KOPT-K1 (cell line): ENCODE measurements around the gene CFAP77.

Source experiments
- H3K27ac ChIP-seq: fragments of 200-600 bp; sonication (generic); 2 replicates; pipeline ENCODE4 v1.5.1; 2016; ENCODE audit warnings: antibody characterized with exemption, mild to moderate bottlenecking, low read depth, low read length; ENCODE audit not compliant: poor library complexity, severe bottlenecking
- H3K36me3 ChIP-seq: fragments of 200-600 bp; sonication (generic); 2 replicates; pipeline ENCODE4 v1.5.1; 2017; ENCODE audit warnings: antibody characterized with exemption, mild to moderate bottlenecking, low read length, moderate library complexity; ENCODE audit not compliant: insufficient read depth
- H3K9me3 ChIP-seq: fragments of 200-600 bp; sonication (generic); 2 replicates; pipeline ENCODE4 v1.5.1; 2017; ENCODE audit warnings: antibody characterized with exemption, low read length, mild to moderate bottlenecking; ENCODE audit not compliant: insufficient read depth, poor library complexity, severe bottlenecking

Gene CFAP77

DNA sequence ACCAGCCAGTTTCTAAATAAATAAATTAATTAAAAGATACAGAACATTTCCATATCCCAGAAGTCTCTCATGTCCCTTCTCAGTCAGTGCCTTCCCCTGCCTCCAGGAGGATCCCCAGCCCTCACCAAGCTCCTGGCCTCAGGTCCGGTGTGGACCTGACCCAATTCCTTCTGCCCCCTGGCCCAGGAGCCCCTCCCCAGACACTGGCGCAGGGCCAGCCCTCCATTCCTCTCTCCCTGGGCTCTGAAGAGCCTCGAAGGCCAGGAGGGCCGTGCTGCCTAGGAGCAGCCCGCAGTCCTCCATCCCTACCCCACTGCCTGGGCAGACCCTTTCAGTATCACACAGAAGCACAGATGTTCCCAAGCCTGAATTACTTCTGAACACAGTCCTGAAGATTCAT is 110.6 kb downstream of the CFAP77 start:
- Histone ChIP-seq H3K36me3 (no peaks in the 10 kb centered on the region), H3K9me3 (no peaks in the 10 kb centered on the region), H3K27ac (no peak overlapping the region)

DNA sequence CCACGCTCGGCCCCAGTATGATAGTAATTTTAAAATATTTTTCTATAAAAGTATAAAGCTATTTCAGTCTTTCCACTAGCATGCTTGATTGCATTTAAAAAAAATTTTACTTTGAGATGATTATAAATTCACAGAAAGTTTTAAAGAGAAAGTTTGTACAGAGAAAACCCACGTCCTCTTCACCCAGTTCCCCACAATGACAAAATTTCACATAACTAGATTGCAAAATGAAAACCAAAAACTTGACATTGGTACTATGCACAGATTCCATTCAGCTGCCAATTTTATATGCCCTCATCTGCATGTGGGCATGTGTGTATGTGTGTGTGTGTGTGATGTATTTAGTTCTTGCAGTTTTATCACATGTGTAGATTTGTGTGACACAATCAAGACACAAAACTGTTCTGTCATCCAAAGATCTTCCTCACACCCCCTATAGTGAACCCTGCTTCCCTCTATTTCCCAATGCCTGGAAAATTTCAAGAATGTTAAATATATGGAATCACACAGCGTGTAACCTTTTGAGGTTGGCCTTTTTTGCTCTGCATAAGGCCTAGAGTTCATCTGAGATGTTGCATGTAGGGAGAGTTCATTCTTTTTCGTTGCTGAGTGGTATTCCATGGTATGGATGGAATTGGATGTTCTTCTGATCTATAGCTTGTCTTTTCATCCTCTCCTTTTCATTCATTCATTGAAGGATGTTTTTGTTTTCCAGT is 115.5 kb downstream of the CFAP77 start:
- Histone ChIP-seq H3K9me3 (no peaks in the 10 kb centered on the region), H3K36me3 (no peaks in the 10 kb centered on the region), H3K27ac (no peak overlapping the region)

DNA sequence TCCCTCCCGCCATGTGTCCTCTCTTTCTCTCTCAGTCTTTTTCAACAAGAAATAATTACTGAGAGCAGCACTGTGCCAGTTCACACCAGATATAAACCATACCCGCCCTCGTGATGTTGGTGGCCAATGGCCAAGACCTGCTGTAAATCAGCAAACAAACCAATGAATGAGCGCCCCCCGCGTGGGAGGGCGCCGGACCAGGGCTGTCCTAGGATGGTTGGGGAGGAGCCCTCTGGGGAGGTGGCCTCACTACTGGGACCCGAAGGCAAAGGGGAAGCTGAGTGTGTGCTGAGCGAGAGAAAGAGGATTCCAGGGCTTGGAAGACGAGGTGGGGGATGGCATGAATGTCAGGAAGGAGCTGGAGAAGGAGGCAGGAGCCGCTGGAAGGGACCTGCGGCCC is 121.2 kb downstream of the CFAP77 start:
- no peak overlapping the region for H3K27ac ChIP-seq
- H3K9me3 ChIP-seq, result peaks cover 6% of the 10 kb centered on the region
- H3K36me3 ChIP-seq, result no peaks in the 10 kb centered on the region

DNA sequence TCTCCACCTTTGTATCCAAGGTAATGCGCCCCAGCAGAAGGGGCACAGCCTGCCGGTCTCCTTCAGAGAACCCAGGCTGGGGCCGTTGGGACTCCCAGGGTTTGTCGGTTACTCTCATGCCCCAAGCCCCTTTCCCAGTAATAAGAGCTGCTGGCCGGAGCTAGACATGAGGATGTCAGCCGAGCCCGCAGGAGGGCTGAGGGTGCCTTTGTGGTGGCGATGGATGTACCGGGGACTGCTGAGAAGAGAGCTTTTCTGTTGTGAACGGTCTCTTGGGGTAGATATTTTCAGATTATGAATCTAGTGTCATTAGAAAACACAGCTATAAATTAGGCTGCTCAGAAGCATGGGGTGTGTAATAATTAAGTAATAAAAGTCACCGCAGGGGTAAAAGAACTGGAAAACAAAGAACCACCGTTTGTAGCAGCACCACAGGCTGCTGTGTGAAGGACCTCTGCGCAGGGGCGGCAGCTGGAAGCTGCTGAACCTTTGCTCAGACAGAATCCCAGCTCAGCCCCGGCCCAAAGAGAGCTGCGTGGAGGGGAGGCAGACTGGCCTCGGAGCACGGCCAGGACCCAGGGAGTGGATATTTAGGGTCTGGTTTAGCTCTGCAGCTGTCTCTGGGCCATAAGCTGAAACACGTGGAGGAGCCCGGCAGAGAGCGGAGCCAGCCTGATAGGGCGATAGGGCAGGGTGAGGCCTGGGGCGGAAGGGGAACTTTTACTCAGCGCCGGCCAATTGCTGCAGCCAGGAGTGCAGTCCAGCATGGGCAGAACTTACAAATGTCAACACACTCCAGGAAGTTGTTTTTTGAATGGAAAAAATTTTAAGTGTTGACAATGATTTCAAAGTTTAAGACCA is 121.9 kb downstream of the CFAP77 start:
- Histone ChIP-seq H3K9me3 (peaks cover 6% of the 10 kb centered on the region), H3K36me3 (no peaks in the 10 kb centered on the region), H3K27ac (no peak overlapping the region)

DNA sequence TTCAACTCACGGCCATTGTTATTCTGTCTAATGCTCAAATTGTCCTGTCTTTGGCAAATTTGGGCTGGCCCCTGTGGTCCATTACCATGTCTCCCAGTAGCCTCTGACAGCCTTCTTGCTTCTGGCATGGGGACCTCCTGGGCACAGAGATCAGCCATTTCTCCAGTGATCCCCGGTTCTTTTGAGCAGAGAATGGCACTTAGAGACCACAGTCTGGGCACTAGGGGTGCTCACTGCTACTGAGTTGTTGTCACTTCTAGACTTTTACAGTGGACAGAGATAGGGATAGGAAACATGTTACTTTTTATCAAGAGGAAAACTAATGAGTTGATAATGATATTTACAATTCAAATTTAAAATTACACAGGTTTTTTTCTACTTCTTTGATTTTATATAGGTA is 124.8 kb downstream of the CFAP77 start:
- Histone ChIP-seq H3K9me3 (peaks cover 6% of the 10 kb centered on the region), H3K36me3 (no peaks in the 10 kb centered on the region), H3K27ac (no peak overlapping the region)

DNA sequence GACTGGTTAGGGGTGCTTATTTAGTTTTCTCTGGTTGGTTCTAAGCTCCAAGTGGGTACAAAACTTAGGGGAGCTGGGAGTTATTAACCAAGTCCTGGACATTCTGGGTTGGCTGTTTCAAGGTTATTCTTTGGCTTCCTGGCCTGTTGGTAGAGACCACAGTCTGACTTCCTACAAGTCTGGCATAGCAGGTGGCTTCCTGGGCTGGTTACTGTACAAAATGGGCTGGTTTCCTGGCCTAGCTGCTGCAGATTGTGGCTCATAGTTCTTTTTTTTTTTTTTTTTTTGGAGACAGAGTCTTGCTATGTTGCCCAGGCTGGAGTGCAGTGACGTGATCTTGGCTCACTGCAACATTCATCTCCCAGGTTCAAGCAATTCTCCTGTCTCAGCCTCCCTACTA is 126.1 kb downstream of the CFAP77 start:
- Histone ChIP-seq H3K36me3 (no peaks in the 10 kb centered on the region), H3K9me3 (peaks cover 6% of the 10 kb centered on the region), H3K27ac (no peak overlapping the region)

DNA sequence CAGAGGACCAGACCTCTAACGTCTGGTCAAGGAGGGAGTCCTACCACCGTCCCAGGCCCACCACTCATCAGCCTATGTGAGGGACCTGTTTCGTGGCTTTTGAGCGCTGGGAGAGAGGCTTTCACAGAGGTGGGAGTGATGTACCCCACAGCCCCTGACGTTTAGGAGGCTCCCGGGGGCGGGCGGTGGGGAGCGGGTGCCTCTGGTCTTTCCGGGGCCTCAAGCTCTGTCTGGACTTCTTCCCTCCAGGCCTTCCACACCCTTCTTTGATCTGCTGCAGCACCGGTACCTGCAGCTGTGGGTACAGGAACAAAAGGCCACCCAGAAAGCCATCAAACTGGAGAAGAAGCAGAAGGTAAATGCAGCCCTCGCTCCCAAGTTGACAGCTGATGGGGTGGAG is 127.3 kb downstream of the CFAP77 start:
- Histone ChIP-seq H3K27ac (no peak overlapping the region), H3K36me3 (no peaks in the 10 kb centered on the region), H3K9me3 (peaks cover 6% of the 10 kb centered on the region)

DNA sequence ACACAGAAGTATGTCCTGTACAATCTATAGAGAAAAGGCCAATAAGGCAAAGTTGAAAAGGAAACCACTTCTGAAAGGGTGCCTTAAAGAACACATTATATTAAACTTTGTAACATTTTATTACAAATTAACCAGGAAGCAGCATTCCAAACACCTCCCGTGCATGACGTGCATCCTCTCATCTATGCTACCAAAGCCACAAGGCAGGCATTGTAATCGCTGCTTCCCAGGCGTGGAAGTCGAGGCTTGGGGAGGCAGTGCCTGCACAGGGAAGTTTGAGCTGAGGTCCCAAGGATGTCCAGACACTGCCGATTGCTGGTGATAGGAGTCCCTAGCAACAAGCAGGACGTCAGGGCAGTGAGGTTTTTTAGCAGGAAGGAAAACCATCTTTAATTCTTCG is 128.1 kb downstream of the CFAP77 start:
- H3K36me3 ChIP-seq, result no peaks in the 10 kb centered on the region
- no peak overlapping the region for H3K27ac ChIP-seq
- peaks cover 6% of the 10 kb centered on the region for H3K9me3 ChIP-seq

DNA sequence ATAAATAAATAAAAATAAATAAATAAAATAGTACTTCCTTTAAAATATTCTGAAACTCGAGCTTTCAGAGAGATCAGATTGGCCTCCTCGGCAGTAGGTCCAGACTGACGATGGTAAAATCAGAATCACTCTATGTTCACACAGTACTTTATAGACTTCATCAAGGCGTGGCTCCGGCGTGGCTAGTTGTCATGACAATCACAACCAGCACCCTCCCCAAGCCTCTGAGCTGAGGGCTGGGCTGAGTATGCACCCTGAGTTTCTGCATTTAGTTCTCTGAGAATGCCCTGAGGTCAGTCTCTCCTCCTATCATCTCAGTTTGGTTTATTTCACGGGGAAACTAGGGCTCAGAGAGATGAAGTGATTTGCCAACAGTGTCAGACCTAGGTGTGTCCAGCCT is 129.1 kb downstream of the CFAP77 start:
- no peaks in the 10 kb centered on the region for H3K36me3 ChIP-seq
- peaks cover 6% of the 10 kb centered on the region for H3K9me3 ChIP-seq
- no peak overlapping the region for H3K27ac ChIP-seq

DNA sequence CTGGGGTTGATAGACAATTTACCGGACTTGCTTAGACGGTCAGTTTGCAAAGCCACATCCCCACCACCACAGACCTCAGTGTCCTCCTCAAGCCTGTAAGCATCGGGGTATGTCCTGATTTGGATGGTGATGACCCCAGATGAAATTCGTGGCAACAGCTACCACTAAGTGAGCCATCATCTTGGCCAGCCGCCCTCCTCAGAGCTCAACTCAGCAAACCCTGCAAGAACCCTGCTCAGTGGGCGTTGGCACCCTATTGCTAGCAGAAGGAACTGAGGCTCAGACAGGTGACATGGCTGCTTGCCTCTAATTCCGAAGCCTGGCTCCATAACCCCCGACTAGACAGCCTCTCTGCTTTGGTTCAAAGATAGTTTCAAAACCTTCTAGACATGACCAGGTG is 131.0 kb downstream of the CFAP77 start:
- Histone ChIP-seq H3K9me3 (no peaks in the 10 kb centered on the region), H3K27ac (no peak overlapping the region), H3K36me3 (no peaks in the 10 kb centered on the region)

DNA sequence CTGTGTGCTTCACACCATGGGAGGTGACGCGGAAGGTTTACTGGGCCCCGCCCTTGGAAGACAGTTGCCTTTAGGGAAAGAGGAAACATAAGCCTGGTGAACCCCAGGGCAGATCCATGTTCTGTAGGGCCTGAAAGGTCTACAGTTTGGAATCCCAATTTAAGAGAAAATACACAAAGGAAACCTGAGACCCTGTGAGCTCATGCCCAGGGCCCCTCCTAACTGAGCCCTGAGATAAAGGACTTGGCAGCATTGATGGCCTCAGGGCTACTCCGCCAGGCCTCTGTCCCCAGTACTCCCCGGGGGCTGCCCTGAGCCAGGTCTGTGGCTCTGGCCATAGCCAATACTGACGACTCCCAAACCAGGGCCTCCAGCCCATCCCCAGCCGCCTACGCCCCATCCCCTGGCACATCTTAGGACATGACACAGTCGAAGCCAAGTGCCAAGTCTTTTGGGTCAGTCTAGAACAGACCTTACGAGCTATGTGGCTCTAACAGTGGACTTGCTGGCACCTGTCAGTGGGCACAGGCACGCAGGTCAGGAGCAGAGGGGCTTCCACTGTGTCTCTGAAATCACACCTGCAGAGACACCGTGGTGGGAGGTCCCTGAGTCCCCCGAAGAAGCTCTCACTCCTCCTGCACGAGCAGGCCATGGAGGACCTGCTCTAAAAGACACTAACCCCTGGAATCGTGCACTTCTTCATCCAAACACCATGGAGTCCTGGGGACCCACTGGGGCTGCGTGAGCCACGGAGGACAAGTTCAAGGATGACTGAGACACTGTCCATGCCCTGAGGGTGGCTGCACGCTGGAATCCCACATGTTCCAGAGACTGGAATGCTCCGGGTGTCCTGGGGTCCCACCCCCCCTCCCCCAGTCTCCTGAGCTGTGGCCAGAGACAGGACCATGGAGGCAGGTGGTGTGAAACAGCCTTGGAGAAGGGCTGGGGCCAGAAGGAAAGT is 132.1 kb downstream of the CFAP77 start:
- H3K36me3 ChIP-seq, result no peaks in the 10 kb centered on the region
- H3K9me3 ChIP-seq, result no peaks in the 10 kb centered on the region

DNA sequence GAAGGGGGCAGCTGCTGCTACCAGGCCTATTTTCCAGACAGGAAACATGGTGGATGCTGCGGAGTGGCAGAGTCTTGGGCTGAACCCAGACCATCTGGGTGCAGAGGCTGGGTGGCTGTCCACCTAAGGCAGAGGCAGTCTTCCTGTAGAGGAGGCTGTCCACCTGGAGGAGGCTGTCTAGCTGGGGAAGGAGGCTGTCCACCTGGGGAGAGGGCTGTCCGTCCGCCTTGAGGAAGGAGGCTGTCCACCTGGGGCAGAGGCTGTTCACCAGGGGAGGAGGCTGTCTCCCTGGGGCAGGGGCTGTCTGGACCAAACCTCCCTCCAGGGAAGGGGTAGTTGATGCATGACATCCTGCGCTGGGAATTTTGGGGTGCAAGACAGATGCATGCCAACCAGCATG is 133.2 kb downstream of the CFAP77 start:
- Histone ChIP-seq H3K9me3 (no peaks in the 10 kb centered on the region), H3K36me3 (no peaks in the 10 kb centered on the region), H3K27ac (no peak overlapping the region)

More for the DNA sequence above, 132.1 kb downstream of the CFAP77 start:
- no peak overlapping the region for H3K27ac ChIP-seq

DNA sequence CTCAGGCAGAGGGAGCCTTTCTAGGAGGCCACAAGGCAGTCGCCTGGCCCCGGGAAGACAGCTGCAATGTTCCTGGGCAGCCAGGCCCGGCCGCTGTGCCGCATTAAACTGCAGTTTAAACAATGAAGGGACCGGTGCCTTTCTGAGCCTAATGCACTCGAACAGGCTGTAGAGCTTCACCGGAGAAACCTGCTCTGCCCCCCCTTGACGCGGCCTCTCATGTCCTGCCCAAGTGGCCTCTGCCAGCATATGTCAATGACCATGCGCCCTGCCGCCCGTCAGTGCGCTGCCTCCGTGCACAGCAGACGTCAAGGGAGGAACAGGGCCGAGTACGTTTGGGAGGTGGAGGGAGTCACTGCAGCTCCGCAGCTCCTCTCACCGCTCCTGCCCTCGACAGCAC is 133.9 kb downstream of the CFAP77 start:
- Histone ChIP-seq H3K36me3 (no peaks in the 10 kb centered on the region), H3K9me3 (no peaks in the 10 kb centered on the region), H3K27ac (no peak overlapping the region)

DNA sequence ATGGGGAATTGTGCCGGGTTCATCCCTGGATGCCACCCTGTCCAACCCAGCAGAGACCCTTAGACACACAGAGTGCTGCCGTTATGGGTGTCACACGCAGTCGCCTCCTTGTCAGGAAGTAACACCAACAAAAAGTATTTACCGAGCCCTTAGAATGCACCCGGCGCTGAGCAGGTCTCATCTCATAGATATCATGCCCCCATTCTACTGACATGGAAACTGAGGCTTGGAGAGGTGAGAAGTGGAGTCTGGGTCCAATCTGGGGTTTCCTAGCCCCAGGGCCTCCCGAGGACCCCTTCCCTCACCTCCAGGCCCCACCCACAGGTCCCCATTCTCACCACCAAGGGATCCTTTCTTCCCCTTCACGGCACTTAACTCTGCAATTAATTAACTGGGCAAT is 135.6 kb downstream of the CFAP77 start:
- H3K9me3 ChIP-seq, result no peaks in the 10 kb centered on the region
- no peak overlapping the region for H3K27ac ChIP-seq
- no peaks in the 10 kb centered on the region for H3K36me3 ChIP-seq
